Stimulated activated CD8-positive, alpha-beta memory T cell treated with anti-CD3 and anti-CD28 coated beads, Interleukin-15, amount 100 ng/mL, for 24 hours (primary cell): Measurements from ENCODE around the gene NKD1.
"Not testable (repeated sequence)": the region's sequence is repeated elsewhere in the genome, so short reads cannot be mapped to it uniquely, and the experiment has no call there.

ENCODE experiments used
- DNase-seq: peaks from one replicate; pipeline ENCODE4 v3.0.0-alpha.2; 2020; ENCODE audit warnings: low read depth

Gene NKD1

GRCh38 chr16:50519602-50520001 is 28.6 kb upstream of the NKD1 start:
- no peak for DNase-seq

GRCh38 chr16:50520451-50521245 is 27.5 kb upstream of the NKD1 start:
- no peak for DNase-seq

GRCh38 chr16:50521246-50521900 is 26.8 kb upstream of the NKD1 start:
- no peak for DNase-seq

GRCh38 chr16:50522324-50522723 is 25.9 kb upstream of the NKD1 start:
- DNase-seq: no peak

- DNase-seq: no peak
Observed at GRCh38 chr16:50523710-50524109, 24.5 kb upstream of the NKD1 start.

- DNase-seq: no peak
Observed at GRCh38 chr16:50525262-50525661, 22.9 kb upstream of the NKD1 start.

GRCh38 chr16:50525716-50526115 is 22.5 kb upstream of the NKD1 start:
- no peak for DNase-seq

GRCh38 chr16:50526249-50526648 is 21.9 kb upstream of the NKD1 start:
- DNase-seq: no peak

GRCh38 chr16:50526796-50527195 is 21.4 kb upstream of the NKD1 start:
- no peak for DNase-seq

- no peak for DNase-seq
Observed at GRCh38 chr16:50528820-50529219, 19.4 kb upstream of the NKD1 start.

GRCh38 chr16:50529334-50529733 is 18.9 kb upstream of the NKD1 start:
- no peak for DNase-seq

- DNase-seq: no peak
Observed at GRCh38 chr16:50530277-50531236, 17.6 kb upstream of the NKD1 start.

- no peak for DNase-seq
Observed at GRCh38 chr16:50531359-50531758, 16.8 kb upstream of the NKD1 start.

GRCh38 chr16:50531901-50532300 is 16.3 kb upstream of the NKD1 start:
- DNase-seq: no peak

GRCh38 chr16:50532576-50532975 is 15.6 kb upstream of the NKD1 start:
- DNase-seq: no peak

- DNase-seq: no peak
Observed at GRCh38 chr16:50533317-50533716, 14.9 kb upstream of the NKD1 start.

GRCh38 chr16:50534091-50534490 is 14.1 kb upstream of the NKD1 start:
- DNase-seq: no peak

- no peak for DNase-seq
Observed at GRCh38 chr16:50534556-50534955, 13.6 kb upstream of the NKD1 start.

- no peak for DNase-seq
Observed at GRCh38 chr16:50534958-50535357, 13.2 kb upstream of the NKD1 start.

GRCh38 chr16:50535506-50536257 is 12.5 kb upstream of the NKD1 start:
- DNase-seq: no peak

- not testable (repeated sequence) for DNase-seq
Observed at GRCh38 chr16:50536258-50536645, 11.9 kb upstream of the NKD1 start.
